ENCODE results near the gene CTNS.

GRCh38 chr17:3590231-3590630 lies 46.3 kb upstream of the CTNS start:
- TF ChIP-seq CTCF (conservative IDR thresholded peaks at IDR 0.05 in 1 of 2, IDR thresholded peaks at IDR 0.05 in 1 of 2; ENCODE audit: extremely low read depth in 1 of 2, insufficient read depth in 1 of 2, low read depth in 1 of 2, low read length in 2 of 2) (no peak), EZH2 (IDR thresholded peaks at IDR 0.05; ENCODE audit: borderline replicate concordance, low read length) (no peak)
